ENCODE measurements around the gene HADHB. TPM values are rescaled to one million over a fixed set of nuclear protein-coding genes. Genes with fewer than 3 reads are reported as not detected.

HADHB gene
- total RNA-seq: 1,000 to 10,000 TPM in 3 of 10 donors, 100 to 1,000 TPM in 7; 740 to 1,542 (median 874) TPM
- polyA plus RNA-seq: 100 to 1,000 TPM; 256 to 437 TPM
- long read RNA-seq, donor 1, transcript HADHB-201 (16 exons, 2,044 nt): major isoform, 1,748 of 2,077 reads
- long read RNA-seq, donor 1, transcript HADHB-208 (15 exons, 2,142 nt): minor isoform, 30 of 2,077 reads
- long read RNA-seq, donor 1, transcript HADHB-202 (14 exons, 1,588 nt): minor isoform, 6 of 2,077 reads
- long read RNA-seq, donor 1, partial matches to known transcripts: 201 of 2,077 reads
- long read RNA-seq, donor 1, other reads (novel, unspliced or antisense): 92 of 2,077 reads
- long read RNA-seq, donor 2, transcript HADHB-201 (16 exons, 2,044 nt): major isoform, 2,070 of 2,440 reads
- long read RNA-seq, donor 2, transcript HADHB-208 (15 exons, 2,142 nt): minor isoform, 32 of 2,440 reads
- long read RNA-seq, donor 2, partial matches to known transcripts: 240 of 2,440 reads
- long read RNA-seq, donor 2, other reads (novel, unspliced or antisense): 94 of 2,440 reads
- long read RNA-seq, donor 3, transcript HADHB-201 (16 exons, 2,044 nt): major isoform, 4,331 of 5,261 reads
- long read RNA-seq, donor 3, transcript HADHB-208 (15 exons, 2,142 nt): minor isoform, 45 of 5,261 reads
- long read RNA-seq, donor 3, transcript HADHB-202 (14 exons, 1,588 nt): minor isoform, 15 of 5,261 reads
- long read RNA-seq, donor 3, partial matches to known transcripts: 606 of 5,261 reads
- long read RNA-seq, donor 3, other reads (novel, unspliced or antisense): 264 of 5,261 reads

DNA sequence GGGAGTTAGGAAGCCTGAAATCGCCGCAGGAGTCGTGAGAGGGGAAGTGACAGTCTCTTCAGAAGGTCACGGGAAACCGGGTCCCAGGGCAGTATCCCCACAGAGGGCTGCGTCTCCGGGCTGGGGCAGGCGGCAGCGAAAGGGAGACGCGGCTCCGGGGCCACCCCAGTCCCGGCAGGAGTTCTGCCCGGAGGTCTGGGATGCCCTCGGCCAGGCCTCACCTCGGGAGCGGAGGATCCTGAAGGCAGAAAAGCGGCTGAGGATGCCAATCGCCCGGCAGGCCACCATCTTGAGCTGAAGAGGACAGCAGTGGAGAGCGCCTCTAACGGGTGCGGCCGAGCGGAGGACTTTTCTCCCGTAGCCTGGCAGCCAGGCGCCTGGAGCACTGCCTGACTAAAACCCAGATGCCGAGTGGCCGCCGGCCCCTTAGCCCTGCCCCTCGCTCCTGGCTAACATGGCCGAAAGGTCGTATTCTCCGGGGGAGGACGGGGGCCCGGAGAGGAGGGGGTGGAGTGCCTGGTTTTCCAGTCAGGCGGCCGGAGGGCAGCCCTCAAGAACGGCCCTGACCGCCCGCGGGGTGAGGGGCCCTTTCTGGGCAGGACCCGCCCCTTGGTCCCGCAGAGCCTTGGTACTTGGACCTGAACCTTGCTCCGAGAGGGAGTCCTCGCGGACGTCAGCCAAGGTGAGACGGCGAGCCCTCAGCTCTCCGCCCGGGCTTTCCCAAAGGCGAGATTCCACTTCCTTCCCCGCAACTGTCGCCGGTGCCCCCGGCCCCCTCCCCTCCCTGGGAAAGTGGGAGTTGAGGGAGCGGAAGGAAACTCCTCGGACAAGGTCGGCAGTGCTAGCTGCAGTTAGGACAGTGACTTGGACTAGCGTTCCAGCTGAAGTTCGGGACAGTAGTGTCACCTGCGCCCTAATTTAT is at the start of gene HADHB, which contains the start of gene HADHA:
Gene HADHB (plus strand): TSS at position 631 of the 922 bp plus-strand sequence. CDS start 9,316 bp downstream, outside the sequence.
Gene HADHA (minus strand): TSS at position 324 of the 922 bp plus-strand sequence. CDS start 36 bp downstream, at position 288.
- TF ChIP-seq, protein P1, sequence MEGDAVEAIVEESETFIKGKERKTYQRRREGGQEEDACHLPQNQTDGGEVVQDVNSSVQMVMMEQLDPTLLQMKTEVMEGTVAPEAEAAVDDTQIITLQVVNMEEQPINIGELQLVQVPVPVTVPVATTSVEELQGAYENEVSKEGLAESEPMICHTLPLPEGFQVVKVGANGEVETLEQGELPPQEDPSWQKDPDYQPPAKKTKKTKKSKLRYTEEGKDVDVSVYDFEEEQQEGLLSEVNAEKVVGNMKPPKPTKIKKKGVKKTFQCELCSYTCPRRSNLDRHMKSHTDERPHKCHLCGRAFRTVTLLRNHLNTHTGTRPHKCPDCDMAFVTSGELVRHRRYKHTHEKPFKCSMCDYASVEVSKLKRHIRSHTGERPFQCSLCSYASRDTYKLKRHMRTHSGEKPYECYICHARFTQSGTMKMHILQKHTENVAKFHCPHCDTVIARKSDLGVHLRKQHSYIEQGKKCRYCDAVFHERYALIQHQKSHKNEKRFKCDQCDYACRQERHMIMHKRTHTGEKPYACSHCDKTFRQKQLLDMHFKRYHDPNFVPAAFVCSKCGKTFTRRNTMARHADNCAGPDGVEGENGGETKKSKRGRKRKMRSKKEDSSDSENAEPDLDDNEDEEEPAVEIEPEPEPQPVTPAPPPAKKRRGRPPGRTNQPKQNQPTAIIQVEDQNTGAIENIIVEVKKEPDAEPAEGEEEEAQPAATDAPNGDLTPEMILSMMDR (IDR thresholded peaks at IDR 0.05): peak in 5 of 9 donors; percentile 8 to 52 (median 47)
- Histone ChIP-seq H3K4me3 (peak within 1 kb of the TSS; percentile 58 to 97 (median 82)), H3K4me1 (peaks cover 4 to 78% (median 67%) of the 10 kb centered on the region in 9 donors), H3K36me3 (no peaks in the 10 kb centered on the region), H3K9me3 (no peaks in the 10 kb centered on the region), H3K27ac (peak within 1 kb of the TSS; percentile 93 to 99 (median 98)), H3K27me3 (no peaks in the 10 kb centered on the region)
- 0% methylated on average over 63 of the region's 63 CpGs for WGBS, 2 donors
- DNase-seq (peak; percentile 90), ATAC-seq (peak; percentile 92 to 97 (median 95))
- intact Hi-C loops (cut with DNase I): loop anchor here in 8 of 10 donors (2.0 to 10.0 kb wide), 6 partner anchors 30 to 90 kb away; no protein-coding TSS in a partner anchor

DNA sequence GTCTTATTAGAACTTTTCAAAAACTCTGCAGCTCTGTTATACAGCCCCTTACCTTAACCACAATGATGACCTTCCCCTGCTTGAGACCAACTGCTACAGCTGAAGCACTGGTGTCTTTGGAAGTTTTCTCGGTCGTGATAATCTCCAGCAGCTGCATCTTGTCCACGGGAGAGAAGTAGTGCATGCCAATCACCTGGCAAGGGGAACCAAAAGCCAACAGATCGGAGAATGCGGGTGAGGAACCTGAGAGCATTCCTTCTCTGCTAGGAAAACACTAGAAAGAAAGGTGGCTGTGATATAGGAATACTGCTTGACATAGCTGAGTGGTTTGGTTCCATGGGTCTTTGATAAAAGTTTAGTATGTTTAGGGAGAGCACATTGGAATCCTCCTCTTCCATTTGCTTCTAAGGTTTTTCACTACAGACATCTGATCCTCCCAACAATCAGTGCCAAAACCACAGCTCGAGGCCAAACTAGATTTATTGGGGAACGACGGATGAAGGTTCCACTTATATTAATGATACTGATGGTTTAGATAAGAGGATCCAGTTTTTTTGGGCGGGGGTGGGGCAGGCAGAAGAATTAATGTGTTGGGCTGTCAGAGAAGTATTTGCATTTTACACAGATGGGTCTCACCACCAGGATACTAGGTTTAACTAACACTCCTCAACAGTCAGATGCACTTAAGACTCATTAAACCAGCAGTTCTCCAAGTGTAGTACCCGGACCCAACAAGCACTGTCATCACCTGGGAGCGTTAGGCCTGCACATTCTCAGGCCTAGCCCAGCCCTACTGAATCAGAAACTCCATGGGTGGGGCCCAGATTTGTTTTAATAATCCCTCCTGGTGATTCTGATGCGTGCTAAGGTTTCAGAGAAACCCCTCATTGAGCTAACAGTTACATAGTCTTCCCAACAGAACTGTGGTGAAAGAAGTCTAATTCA is 49.4 kb upstream of the HADHB start:
- Histone ChIP-seq H3K4me1 (peaks cover 0 to 15% (median 4%) of the 10 kb centered on the region in 9 donors), H3K4me3 (no peak overlapping the region), H3K27me3 (no peaks in the 10 kb centered on the region), H3K27ac (no peak overlapping the region), H3K9me3 (no peaks in the 10 kb centered on the region), H3K36me3 (peaks cover 0 to 100% (median 80%) of the 10 kb centered on the region in 9 donors)
- DNase-seq (no peak), ATAC-seq (no peak)
- WGBS, 2 donors: 52 to 67% methylated on average over 12 of the region's 12 CpGs
- TF ChIP-seq, protein P1 (IDR thresholded peaks at IDR 0.05): no peak
- intact Hi-C loops (cut with DNase I): no loop called here

DNA sequence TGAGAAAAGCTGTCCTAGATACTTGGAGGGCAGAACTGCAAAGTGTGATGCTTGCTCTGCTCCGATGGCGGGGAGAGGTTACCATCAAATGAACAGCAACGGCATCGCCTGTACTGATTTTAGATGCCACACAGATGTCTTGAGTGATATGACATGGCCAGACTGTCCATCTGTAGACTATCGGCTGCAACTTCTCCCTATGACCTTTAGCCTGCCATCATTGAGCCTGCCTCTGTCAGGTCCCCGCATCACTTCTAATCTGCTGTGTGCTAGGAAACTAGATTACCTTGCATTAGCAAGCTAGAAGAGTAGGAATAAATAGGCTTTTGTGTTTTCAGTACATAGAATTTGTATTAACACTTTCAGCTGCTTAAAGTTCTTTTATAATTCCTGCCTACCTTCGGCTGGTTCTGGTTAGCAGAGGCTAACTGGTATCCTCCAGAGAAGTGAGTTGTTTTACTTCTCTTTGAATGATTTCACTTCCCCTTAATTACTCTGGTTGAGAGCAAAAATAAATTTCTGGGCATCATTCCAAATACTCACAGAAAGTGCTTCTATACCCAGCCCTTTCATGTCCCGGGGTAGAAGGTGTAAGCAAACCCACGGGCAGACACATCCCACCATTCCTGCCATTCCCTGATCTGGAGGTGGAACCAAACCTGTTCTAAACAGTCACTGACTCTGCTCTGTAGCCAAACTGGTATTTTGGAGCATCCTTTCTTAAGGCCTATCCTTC is 47.9 kb upstream of the HADHB start:
- TF ChIP-seq, protein P1 (IDR thresholded peaks at IDR 0.05): no peak
- Histone ChIP-seq H3K36me3 (peaks cover 0 to 100% (median 78%) of the 10 kb centered on the region in 9 donors), H3K4me3 (no peak overlapping the region), H3K4me1 (peaks cover 0 to 15% (median 4%) of the 10 kb centered on the region in 9 donors), H3K27ac (peak overlapping the region in 1 of 10 donors; percentile 5), H3K27me3 (no peaks in the 10 kb centered on the region), H3K9me3 (no peaks in the 10 kb centered on the region)
- DNase-seq (no peak), ATAC-seq (peak in 3 of 8 donors; percentile 32 to 45 (median 35))
- intact Hi-C loops (cut with DNase I): no loop called here
- 72 to 77% methylated on average over 9 of the region's 9 CpGs for WGBS, 2 donors
